Muscle of arm (tissue), 12 donors: ENCODE data around the gene MKS1. TPM values are rescaled to one million over a fixed set of nuclear protein-coding genes. Genes with fewer than 3 reads are reported as not detected.

Experiments
- DNase-seq: peaks from one replicate; pipeline ENCODE4 v3.0.0-alpha.2; 2013
- polyA plus RNA-seq, 12 donors: library from polyadenylated mRNA; unstranded; fragments of 120-200 nt; gene quantifications; one replicate each; pipeline ENCODE4 v1.2.1, GENCODE V29; 2013; ENCODE audit not compliant: insufficient read length in 12 of 12

The MKS1 gene
- polyA plus RNA-seq, 12 donors, result 11.4 to 25.2 (median 16.4) TPM; not detected in 1

DNA sequence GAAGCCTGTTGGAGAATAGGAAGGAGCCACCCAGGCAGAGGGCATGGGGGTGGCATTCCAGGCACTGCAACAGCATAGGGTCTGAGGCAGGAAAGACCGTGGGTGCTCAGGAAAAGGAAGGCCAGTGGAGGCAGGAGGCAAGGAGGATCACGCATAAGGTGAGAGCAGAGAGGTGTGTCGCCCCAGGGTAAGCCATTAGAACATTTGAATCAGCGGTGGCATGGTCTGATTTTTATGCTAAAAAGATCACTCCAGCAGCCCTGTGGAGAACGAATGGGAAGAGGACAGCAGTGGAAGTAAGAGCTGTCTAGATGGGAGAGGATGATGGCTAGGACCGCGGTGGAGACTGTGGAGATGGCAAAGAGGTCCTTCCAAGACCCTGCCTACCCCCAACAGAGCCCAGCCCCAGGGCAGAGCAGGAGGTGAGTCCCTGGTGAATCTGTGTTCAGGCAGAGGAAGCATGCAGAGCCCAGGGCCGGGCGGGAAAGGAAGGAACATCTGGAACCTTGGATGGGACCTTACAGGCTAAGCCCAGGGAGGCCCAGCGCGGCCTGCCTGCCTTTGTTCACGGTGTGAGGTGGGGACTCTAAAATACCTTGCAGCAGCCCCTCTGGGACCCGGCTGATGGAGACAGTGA, 27.2 kb upstream of the MKS1 start:
- no peak for DNase-seq

DNA sequence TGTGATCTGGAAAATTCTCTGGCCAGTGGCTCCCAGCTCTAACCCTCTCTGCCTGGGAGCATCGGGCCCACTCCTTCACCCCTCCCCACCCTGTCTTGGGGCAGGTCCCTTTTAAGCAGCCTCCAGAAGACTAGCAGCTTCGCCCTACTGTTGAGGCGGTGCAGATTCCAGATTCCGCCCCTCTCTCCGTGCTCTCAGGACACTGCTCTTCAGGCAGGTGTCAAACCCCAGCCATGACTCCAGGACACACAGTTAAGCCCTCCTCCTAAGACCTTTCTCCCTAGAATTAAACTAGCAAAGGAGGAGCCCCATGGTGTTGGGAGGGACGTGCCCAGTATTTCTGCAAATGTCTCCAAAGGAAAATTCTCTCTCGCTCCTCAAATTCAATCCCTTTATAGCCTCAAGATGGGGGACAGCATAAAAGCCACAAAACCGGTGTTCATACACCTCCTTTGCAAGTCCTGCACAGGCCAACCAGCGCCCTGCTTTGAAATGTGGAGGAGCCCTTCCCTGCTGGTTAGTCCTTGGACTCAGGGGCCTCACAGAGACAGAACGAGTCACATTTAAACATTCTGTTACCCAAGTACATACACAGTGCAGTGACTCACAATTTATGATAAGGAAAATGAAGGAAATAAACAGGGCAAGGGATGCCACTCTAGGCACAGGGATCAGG, 26.5 kb upstream of the MKS1 start:
- no peak for DNase-seq

DNA sequence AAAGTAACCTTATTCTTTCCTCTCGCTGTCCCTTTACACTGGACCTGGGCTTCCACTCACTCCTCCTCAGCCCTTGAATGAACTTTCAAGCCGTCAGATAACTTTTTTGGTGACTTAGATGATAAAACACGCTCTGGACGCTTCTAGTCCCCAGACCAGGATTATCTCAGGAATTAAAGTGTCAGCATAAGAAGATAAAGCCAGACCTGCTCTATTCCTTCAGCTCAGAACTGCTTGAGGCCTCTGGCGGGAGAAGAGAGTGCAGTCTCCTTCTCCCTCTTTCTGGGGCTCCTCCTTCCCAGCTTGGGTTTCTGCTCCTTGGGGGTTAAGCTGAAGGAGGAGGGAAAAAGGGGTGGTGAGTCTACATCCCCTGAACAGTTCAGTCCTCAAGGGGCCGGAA, 25.9 kb upstream of the MKS1 start:
- DNase-seq, result no peak

DNA sequence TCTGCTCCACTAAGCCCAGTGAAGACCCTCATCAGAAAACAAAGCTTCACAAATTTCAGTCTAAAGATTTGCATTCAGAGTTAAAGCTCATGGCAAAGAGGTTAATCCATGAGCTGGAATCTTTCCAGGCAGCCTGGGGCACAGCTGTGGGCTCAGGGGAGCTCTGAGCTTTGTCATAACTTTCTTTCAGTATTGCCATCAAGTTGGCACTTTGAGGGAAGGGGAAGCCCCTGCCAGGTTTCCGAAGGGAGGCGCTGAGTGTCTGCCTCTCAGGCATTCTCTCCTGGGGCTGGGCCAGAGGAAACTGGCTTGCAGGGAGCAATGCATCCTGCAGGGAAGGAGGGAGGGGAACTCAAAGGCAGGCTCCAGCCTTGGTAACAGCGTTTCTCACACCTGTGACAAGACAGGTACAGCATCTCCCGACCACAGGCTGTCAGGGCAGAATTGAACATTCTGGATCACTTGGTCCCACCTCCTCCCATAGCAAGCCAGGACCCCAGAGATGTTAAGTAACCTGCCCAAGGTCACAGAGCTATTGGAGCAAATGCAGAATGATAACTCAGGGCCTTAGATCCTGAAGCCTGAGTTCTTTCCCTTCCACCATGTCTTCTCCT, 23.2 kb upstream of the MKS1 start:
- no peak for DNase-seq

DNA sequence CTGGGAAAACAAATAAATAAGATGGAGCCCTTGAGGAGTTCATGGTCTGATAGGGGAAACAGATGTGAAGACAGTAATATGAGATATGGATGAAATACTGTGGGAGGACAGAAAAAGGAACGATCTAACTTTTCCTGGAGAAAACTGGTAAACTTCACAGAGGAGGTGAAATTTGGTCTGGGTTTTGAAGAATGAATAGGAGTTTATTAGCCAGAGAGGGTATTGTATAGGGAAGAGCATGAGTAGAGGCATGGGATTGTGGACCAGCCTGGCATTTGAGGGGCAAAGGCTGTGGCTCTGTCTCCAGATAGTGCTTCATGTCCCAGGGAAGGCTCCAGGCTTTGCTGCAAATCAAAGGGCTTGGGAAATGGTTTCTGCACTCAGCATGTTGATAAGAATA, 20.9 kb upstream of the MKS1 start:
- DNase-seq, result no peak

DNA sequence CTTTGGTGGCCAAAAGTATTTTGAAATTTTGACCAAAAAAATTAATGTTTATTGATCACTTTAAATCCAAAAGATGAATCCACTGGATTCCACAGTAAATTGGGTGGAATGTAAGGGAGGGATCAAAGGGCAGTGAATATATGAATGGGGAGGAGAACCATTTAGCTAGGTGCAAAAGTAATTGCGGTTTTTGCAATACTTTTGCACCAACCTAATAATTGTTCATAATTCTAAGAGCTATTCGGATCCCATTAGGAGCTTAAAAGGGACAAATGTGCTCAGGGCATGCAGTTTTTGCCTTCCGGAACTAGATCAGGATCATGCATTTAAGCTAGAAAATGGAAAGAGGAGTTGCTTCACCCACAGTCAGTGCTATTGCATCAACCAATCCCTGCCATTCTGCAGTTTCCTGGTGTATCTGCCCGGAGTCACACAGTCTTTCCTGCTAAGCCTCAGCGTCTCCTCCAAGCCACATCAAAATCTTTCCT, 19.1 kb upstream of the MKS1 start, which contains the start of gene LPO:
TSS of gene LPO (plus strand) at position 438 of the 488 bp plus-strand sequence. CDS start 4,396 bp downstream, outside the sequence.
- no peak for DNase-seq

DNA sequence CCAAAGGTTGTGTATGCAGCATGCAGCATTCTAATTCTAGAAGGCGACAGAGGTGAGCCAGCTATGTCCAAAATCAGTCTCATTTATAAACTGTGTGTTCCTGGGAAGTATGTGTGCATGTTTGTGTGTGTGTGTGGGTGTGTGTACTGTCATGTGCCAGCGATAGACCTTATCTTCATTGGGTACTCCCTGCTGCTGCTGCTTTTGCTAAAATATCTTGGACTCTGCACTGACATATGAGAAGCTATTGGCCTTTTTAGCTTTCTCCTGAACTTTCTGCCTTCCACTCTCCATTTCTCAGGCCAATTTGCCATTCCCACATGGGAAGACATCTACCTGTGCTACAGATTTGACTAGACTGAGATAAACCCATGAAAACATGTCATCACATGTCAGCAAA, 17.3 kb upstream of the MKS1 start:
- no peak for DNase-seq

DNA sequence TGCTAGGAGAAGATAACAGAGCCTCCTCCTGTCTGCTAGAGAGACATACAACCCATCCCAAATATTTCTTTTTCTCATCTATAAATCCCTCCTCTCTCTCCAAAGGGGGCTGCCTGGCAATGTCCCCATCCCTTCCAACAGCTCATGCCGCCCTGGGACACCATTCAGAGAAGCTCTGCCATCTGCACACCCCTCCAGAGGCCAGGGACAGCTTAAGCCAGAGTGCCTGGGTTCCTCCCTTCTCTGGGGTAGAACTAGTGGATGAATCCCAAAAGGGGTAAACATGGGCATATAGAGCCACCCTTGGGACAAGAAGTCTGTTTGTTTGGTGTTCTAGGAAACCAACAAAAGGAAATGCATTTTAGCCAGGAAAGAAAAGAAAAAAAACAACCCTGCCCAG, 16.8 kb upstream of the MKS1 start:
- DNase-seq, result no peak

DNA sequence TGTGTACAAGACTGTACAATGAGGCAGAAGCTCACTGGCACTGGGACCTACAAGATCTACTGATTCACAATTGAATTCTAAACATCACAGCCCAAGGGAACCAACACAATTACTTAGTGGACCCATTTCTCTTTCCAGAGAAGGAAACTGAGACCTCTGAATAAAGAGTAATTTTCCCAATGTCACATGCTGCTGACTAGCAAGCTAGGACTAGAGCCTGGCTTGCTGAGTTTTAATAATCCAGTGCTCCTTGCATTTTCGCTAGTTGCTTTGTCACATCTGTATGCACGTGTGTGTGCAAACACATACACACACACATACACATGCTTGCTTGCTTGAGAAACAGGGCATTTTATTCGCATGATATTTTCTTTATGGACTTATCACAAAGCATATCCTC, 15.5 kb upstream of the MKS1 start:
- DNase-seq, result no peak

DNA sequence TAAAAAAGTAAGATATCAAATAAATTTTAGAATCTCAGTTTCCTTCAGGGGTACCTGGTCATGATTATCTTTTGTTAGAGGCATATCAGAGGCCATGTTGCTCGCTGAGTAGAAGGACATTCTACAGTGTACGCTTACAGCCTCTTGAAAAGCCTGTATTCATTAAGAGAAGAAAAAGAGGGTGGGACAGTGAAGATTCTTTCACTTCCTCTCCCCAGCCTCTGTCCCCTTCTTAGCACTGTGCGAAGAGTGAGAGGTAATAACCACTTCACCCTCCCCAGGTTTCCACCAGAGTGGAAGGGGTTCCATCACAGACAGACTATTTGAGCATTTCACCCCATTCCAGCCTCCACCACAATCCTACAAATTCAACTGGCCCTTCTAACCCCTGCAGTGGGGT, 14.5 kb upstream of the MKS1 start:
- DNase-seq, result no peak

DNA sequence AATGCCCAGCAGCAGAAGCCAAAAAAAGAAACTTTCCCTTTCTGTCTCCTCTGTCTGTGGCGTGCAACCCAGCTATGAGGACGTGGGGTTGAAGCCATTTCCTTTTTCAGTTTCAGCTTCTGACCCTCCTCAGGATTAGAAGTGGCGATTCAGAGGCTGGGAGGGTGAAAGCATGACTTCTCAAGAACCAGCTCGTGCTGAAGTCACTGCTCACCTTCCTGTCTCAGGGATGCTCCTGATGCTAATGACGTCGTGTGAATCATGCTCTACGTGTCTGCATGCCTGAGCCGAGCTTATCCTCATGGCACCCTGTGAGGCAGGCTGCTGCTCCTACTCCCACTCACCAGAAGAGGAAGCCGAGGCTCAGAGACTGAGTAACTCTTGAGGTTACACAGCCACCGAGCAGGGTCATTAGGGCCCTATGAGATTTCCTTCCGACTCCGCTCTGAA, 13.7 kb upstream of the MKS1 start:
- no peak for DNase-seq

DNA sequence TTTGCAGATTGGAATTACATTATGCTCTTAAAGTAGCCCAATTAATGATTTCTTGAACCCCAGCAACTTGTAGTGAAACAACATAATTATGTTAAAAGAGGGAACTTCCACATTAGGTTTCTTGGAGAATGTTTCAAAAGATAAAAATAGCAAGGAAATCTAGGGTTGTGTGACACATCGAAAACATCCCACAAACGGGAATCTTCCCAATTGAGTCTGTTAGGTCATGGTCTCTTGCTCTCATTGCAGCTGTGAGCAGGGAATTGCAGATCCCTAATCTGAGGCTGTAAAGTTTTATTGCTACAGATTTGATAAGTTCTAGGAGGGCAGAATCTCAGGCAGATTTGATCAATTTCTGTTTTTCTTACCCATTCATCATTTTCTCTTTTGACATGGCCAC, 12.6 kb upstream of the MKS1 start:
- DNase-seq, result no peak

DNA sequence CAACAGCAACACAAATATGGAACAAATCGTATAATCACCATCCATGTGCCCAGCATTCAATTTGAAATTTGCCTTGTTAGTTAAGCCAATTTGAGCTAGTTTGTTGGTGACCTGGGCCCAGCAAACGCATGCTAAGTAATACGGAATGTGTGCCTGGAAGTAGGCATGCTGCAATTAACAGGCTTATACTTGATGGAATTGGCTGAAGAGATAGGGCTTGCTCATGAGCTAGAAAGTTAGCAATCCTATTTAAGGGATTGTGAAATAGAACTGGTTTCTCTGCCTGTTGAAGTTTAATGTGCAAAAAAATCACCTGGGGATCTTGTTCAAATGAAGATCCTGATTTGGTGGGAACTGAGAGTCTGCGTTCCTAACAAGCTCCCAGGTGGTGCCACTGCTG, 10.8 kb upstream of the MKS1 start:
- DNase-seq, result no peak

DNA sequence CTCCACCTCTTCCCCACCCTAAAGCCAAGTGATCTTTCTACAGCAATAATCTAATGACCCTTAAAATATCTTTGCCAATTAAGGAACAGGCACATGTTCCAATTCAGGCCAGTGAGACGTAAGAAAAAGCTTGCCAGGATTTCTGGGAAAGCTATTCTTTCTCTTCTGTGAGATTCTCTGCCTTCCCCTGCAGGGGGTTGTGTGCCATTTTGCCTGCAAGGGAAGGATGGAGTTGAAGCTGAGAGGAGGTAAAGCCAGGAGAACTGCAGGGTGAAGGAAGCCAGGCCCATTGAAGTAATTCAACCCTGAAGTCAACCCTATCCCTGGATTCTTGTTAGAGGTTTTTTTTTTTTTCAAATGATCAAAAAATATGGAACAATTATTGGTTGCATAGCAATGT, 10.3 kb upstream of the MKS1 start:
- no peak for DNase-seq

DNA sequence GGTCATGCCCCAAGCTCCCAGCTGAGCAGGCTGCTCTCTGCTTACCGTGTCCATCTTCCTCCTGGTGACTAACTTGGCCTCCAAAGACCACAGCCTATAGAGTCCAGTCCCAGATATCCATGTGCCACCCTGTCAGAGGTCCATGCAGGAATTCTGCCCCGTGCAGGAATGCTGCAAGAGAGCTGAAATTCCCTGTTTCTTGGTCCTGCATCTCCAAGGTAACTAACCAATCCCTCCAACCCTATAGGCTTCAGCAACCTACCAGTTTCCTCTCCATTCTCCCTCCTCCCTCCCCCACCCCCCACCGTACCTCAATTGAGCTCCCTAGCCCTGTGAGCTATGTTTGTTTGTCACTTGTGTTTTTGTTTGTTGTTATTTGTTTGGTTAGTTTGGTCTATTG, 9.6 kb upstream of the MKS1 start:
- no peak for DNase-seq

DNA sequence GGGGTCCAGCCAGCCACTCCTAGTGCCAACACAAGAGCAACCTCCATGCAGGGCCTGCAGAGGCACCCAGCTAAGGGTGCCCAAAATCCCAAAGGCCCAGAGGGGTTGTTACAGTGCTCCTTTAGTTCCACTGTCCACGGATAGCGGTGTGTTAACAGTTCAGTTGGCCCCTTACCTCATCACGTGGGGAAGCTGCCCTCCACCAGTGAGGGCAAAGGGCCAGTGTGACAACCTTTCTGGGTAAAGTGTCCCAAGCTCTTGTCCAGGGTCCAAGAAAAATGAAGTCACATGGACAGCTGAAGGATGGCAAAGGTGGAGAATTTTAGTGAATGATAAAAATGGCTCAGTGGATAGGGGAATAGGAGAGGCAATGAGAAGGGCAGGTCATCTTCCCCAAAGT, 8.7 kb upstream of the MKS1 start:
- no peak for DNase-seq

DNA sequence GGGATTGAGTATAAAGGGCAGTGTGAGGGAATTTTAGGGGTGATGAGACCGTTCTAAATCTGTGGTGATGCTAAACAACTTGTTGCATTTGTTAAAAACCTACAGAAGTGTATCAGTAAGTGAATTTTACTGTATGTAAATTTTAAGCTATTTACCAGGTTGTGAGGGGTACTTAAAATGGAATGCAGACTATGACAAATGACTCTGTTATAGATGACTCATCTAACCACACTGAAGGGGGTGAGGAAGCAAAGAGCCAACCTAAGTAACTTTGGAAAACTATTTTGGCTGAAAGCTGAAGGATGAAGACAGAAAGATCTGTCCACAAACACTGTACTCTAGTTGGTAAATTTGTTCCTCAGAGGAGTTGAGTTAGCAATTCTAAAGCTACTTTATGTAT, 5.3 kb upstream of the MKS1 start:
- DNase-seq, result no peak

DNA sequence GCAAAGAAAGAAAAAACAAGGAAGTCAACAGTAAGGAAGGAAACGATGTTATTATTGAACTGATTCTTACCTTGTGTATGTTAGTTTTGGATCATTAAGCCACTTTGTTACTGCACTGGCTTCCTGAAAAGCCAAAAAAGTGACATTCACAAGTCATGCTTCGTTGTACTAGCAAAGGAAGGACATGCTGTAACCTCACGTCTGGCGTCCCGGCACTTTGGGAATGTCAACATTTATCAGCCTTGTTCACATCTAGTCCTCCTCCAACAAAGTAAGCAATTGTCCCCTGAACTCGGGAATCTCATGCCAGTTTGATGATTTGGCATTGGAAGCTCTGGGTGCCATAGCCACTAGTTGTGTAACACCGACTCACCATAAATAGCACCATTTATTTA, 731 bp upstream of the MKS1 start:
- no peak for DNase-seq

DNA sequence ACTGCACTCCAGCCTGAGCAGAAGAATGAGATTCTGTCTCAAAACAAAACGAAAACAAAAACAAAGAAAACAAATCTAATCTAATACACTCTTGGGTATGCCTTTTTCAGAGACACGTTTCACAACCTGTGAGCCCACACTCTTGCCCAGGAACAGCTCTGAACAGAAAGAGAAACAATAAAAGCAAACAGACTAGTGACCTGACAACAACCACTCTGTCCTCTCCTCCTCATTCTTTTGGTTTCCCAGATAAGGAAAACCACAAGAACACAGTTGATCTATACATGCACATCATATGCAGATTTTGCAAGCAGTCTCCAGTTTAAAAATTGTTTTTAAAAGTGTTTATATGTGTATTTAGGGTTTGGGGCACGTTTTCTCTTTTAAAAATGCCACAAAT, 1.3 kb downstream of the MKS1 start:
- DNase-seq, result no peak

DNA sequence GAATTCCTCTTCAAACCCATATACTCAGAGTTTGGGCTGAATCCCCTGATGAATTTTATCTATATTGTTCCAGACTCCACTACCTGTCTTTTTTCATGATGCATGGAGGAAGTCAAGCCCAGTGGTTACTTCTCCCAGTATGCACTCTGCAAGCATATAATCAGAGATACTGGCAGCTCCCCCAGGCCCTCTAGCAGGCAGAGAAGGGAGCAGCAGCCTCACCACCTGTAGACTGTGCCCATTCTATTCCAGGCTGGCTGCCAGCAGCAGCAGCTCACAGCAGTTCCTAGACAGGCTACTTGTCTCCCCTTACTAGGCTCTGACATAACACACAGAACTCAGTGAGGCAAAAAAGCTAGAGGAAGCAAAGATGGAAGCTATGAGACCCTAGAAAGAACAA, 3.4 kb downstream of the MKS1 start:
- no peak for DNase-seq

DNA sequence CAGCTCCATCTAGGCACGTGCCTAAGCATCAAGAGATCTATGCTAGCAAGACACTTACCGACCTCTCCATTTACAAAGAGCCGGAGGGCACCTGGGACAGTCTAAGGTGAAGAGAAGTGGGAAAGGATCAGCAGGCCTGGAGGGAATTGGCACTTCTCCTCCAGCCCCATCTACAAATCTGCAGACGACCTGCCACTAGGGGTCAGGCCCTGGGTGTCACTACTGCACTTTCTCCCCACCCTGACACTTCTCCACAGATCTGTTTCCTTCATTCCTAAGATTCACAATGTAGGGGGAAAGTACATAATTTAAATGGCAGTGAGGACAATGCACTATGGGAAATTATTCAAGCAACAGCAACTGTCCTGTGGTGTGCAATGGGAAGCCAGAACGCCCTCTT, 8.1 kb downstream of the MKS1 start:
- no peak for DNase-seq

DNA sequence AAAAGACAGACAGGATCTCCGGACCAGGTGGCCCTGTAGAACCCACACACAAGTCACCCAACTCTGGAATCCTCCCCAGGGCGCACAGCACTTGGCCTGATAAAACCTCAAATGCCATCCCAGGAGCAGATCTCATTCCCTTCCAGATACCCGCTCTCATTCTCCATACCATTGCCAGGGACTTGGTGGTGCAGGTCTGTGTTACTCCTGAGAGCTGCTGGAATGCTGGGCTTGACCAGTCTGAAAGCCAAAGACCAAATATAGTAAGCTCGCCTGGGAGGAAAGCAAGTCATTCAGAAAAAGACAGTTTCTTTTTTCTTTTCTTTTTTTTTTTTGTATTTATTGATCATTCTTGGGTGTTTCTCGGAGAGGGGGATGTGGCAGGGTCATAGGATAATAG, 10.7 kb downstream of the MKS1 start:
- no peak for DNase-seq

DNA sequence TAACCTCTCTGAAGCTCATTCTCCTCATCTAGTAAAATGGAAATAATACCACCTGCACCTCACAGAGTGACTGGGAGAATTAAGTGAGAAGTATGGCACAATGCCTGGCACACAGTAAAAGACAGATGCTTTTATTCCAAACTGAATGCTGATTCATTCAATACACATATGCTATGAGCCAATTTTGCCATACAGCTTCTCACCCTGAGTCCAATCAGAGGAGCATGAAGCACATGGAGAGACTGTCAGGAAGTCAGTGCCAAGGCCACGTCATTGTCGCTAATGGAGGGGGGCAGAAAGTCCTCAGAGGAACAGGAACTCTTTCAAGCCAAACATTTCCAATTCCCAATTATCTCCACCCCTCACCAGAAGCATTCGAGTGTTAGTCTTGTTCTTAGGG, 11.6 kb downstream of the MKS1 start:
- no peak for DNase-seq
